H9 (cell line): ENCODE measurements around the gene RIOX2. TPM values are rescaled to one million over a fixed set of nuclear protein-coding genes. Genes with fewer than 3 reads are reported as not detected.

Source experiments
- DNase-seq: peaks from one replicate; pipeline ENCODE4 v3.0.0-alpha.2; 2017
- H2AFZ ChIP-seq: one replicate; pipeline ENCODE4 v1.6.1; 2013; ENCODE audit warnings: mild to moderate bottlenecking, low read length, control low read depth, moderate library complexity
- H2AK5ac ChIP-seq: 2 replicates; pipeline ENCODE4 v1.6.1; 2013; ENCODE audit warnings: low read length, control low read depth, mixed read lengths; ENCODE audit not compliant: insufficient read length
- H2BK120ac ChIP-seq: one replicate; pipeline ENCODE4 v1.6.1; 2013; ENCODE audit warnings: low read depth, mild to moderate bottlenecking, low read length, control low read depth, inconsistent platforms; ENCODE audit not compliant: poor library complexity, severe bottlenecking
- H2BK12ac ChIP-seq: 2 replicates; pipeline ENCODE4 v1.6.1; 2013; ENCODE audit warnings: low read length, control low read depth, mixed read lengths, low read depth; ENCODE audit not compliant: insufficient read length
- H2BK15ac ChIP-seq: 2 replicates; pipeline ENCODE4 v1.6.1; 2013; ENCODE audit warnings: low read depth, low read length, control low read depth
- H2BK20ac ChIP-seq: one replicate; pipeline ENCODE4 v1.6.1; 2013; ENCODE audit warnings: low read depth, mild to moderate bottlenecking, low read length, control low read depth, inconsistent platforms; ENCODE audit not compliant: poor library complexity, severe bottlenecking
- H2BK5ac ChIP-seq: 2 replicates; pipeline ENCODE4 v1.6.1; 2013; ENCODE audit warnings: low read length, control low read depth, mixed read lengths; ENCODE audit not compliant: insufficient read length
- H3K14ac ChIP-seq: 2 replicates; pipeline ENCODE4 v1.6.1; 2013; ENCODE audit warnings: low read length, control low read depth; ENCODE audit not compliant: insufficient read depth
- H3K18ac ChIP-seq: 2 replicates; pipeline ENCODE4 v1.6.1; 2013; ENCODE audit warnings: low read depth, mild to moderate bottlenecking, mixed read lengths, low read length, control low read depth; ENCODE audit not compliant: insufficient read length
- H3K23ac ChIP-seq: 2 replicates; pipeline ENCODE4 v1.6.1; 2013; ENCODE audit warnings: low read length, control low read depth, mixed read lengths, low read depth; ENCODE audit not compliant: insufficient read length
- H3K23me2 ChIP-seq: 2 replicates; pipeline ENCODE4 v1.6.1; 2013; ENCODE audit warnings: low read depth, mild to moderate bottlenecking, mixed read lengths, low read length, control low read depth; ENCODE audit not compliant: insufficient read length, poor library complexity, severe bottlenecking
- H3K27ac ChIP-seq: 2 replicates; pipeline ENCODE4 v1.5.1; 2013; ENCODE audit warnings: low read length, control low read depth, mixed read lengths, low read depth; ENCODE audit not compliant: insufficient read length
- H3K27me3 ChIP-seq: 2 replicates; pipeline ENCODE4 v1.6.1; 2013; ENCODE audit warnings: low read length, control low read depth, inconsistent platforms; ENCODE audit not compliant: insufficient read depth
- H3K4ac ChIP-seq: 2 replicates; pipeline ENCODE4 v1.6.1; 2013; ENCODE audit warnings: low read depth, mild to moderate bottlenecking, control low read depth, inconsistent platforms, low read length, moderate library complexity
- H3K4me1 ChIP-seq: 2 replicates; pipeline ENCODE4 v1.6.1; 2013; ENCODE audit warnings: low read length, control low read depth, inconsistent platforms; ENCODE audit not compliant: insufficient read depth
- H3K4me2 ChIP-seq: 2 replicates; pipeline ENCODE4 v1.6.1; 2013; ENCODE audit warnings: low read length, control low read depth, mixed read lengths; ENCODE audit not compliant: insufficient read length, insufficient read depth
- H3K56ac ChIP-seq: 2 replicates; pipeline ENCODE4 v1.6.1; 2013; ENCODE audit warnings: low read depth, mild to moderate bottlenecking, mixed read lengths, low read length, control low read depth; ENCODE audit not compliant: insufficient read length
- H3K79me1 ChIP-seq: 2 replicates; pipeline ENCODE4 v1.6.1; 2013; ENCODE audit warnings: low read depth, mild to moderate bottlenecking, moderate library complexity, low read length, control low read depth, inconsistent platforms; ENCODE audit not compliant: insufficient read depth, poor library complexity, severe bottlenecking
- H3K79me2 ChIP-seq: 2 replicates; pipeline ENCODE4 v1.6.1; 2013; ENCODE audit warnings: low read length, control low read depth, inconsistent platforms; ENCODE audit not compliant: insufficient read depth
- H3K9ac ChIP-seq: 2 replicates; pipeline ENCODE4 v1.6.1; 2013; ENCODE audit warnings: low read length, control low read depth, mixed read lengths; ENCODE audit not compliant: insufficient read length; ENCODE audit errors: extremely low read depth
- H3K9me3 ChIP-seq: one replicate; pipeline ENCODE4 v1.6.1; 2013; ENCODE audit warnings: low read depth, low read length, inconsistent platforms; ENCODE audit not compliant: control insufficient read depth
- H3T11ph ChIP-seq: one replicate; pipeline ENCODE4 v1.6.1; 2013; ENCODE audit warnings: mild to moderate bottlenecking, low read length, control low read depth, inconsistent platforms
- H4K20me1 ChIP-seq: one replicate; pipeline ENCODE4 v1.6.1; 2013; ENCODE audit not compliant: control insufficient read depth, insufficient read length, insufficient read depth
- H4K5ac ChIP-seq: 2 replicates; pipeline ENCODE4 v1.6.1; 2013; ENCODE audit warnings: low read depth, mild to moderate bottlenecking, mixed read lengths, low read length, control low read depth; ENCODE audit not compliant: insufficient read length
- H4K8ac ChIP-seq: replicated peaks from 2 replicates; pipeline ENCODE4 v1.6.1; 2013; ENCODE audit warnings: low read length, control low read depth, mixed read lengths, low read depth; ENCODE audit not compliant: insufficient read length
- H4K91ac ChIP-seq: 2 replicates; pipeline ENCODE4 v1.6.1; 2013; ENCODE audit warnings: low read depth, mild to moderate bottlenecking, moderate library complexity, mixed read lengths, low read length, control low read depth; ENCODE audit not compliant: insufficient read length
- H3K27ac Mint-ChIP-seq, 3 experiments: 2 replicates in 2 of 3; 3 replicates in 1 of 3; pipeline ENCODE4 v1.8.0; 2020 to 2021; ENCODE audit warnings: mixed read lengths in 3 of 3, mild to moderate bottlenecking in 1 of 3, moderate library complexity in 1 of 3
- H3K27me3 Mint-ChIP-seq: 2 replicates; pipeline ENCODE4 v1.8.0; 2021; ENCODE audit warnings: low read depth, mild to moderate bottlenecking, moderate library complexity, mixed read lengths
- H3K36me3 Mint-ChIP-seq, 3 experiments: 2 replicates in 2 of 3; 3 replicates in 1 of 3; pipeline ENCODE4 v1.8.0; 2020 to 2021; ENCODE audit warnings: low read depth in 3 of 3, mixed read lengths in 3 of 3; ENCODE audit not compliant: insufficient read depth in 1 of 3
- H3K4me1 Mint-ChIP-seq, 2 experiments: 2 replicates each; pipeline ENCODE4 v1.8.0; 2020; ENCODE audit warnings: mixed read lengths in 2 of 2
- H3K4me3 Mint-ChIP-seq, 2 experiments: 2 replicates in 1 of 2; 3 replicates in 1 of 2; pipeline ENCODE4 v1.8.0; 2020 to 2021; ENCODE audit warnings: mild to moderate bottlenecking in 2 of 2, mixed read lengths in 2 of 2, moderate library complexity in 1 of 2
- H3K9me3 Mint-ChIP-seq, 2 experiments: 2 replicates in 1 of 2; 3 replicates in 1 of 2; pipeline ENCODE4 v1.8.0; 2020; ENCODE audit warnings: mild to moderate bottlenecking in 2 of 2, mixed read lengths in 2 of 2, moderate library complexity in 1 of 2
- CTCF ChIP-seq: fragments of 200-600 bp; sonication (generic); conservative IDR thresholded peaks from 3 replicates; pipeline ENCODE4 v1.8.0; 2021; ENCODE audit warnings: antibody characterized with exemption, mild to moderate bottlenecking
- WGBS: extraction: QIAGEN DNeasy Blood & Tissue Kit; methylation state at CpG from one replicate; pipeline ENCODE4 v1.1.7; 2013; ENCODE audit warnings: missing lambda C conversion rate, low lambda C conversion rate, mixed read lengths; ENCODE audit not compliant: insufficient read length; ENCODE audit errors: extremely low coverage; 5-methylcytosine and 5-hydroxymethylcytosine counted together
- total RNA-seq: library from RNA; stranded (reverse); gene quantifications from 2 replicates; pipeline ENCODE4 v1.2.1, GENCODE V29; 2021

Gene RIOX2
- total RNA-seq, 1 experiment from 2014 or later: 15.5 TPM

GRCh38 chr3:97959872-97960271, 12.4 kb downstream of the RIOX2 start:
- Mint-ChIP-seq H3K9me3 (no peaks in the 10 kb centered on the region), H3K36me3 (peaks cover 0 to 8% (median 2%) of the 10 kb centered on the region in 3 experiments; a peak in 3 of 7 replicates), H3K27me3 (no peaks in the 10 kb centered on the region), H3K27ac (no peak overlapping the region), H3K4me3 (no peak overlapping the region), H3K4me1 (peaks cover 0 to 2% of the 10 kb centered on the region in 2 experiments; a peak in 1 of 4 replicates)
- H3K14ac ChIP-seq: no peak overlapping the region
- H3K27me3 ChIP-seq: no peaks in the 10 kb centered on the region
- H2AK5ac ChIP-seq: no peak overlapping the region
- H3K18ac ChIP-seq: no peak overlapping the region
- no peak overlapping the region for H3T11ph ChIP-seq
- TF ChIP-seq CTCF: no peak
- H3K27ac ChIP-seq: no peak overlapping the region
- no peaks in the 10 kb centered on the region for H3K4me1 ChIP-seq
- H4K8ac ChIP-seq: no peak overlapping the region
- no peak overlapping the region for H2AFZ ChIP-seq
- DNase-seq: no peak
- H2BK12ac ChIP-seq: no peak overlapping the region
- H2BK15ac ChIP-seq: no peak overlapping the region
- no peak overlapping the region for H4K91ac ChIP-seq
- H3K4ac ChIP-seq: no peak overlapping the region
- H3K4me2 ChIP-seq: no peak overlapping the region
- H3K9ac ChIP-seq: no peak overlapping the region
- whole genome bisulfite sequencing: no CpG with 5 or more reads among the region's 5 CpGs
- no peaks in the 10 kb centered on the region for H4K20me1 ChIP-seq
- no peak overlapping the region for H3K23ac ChIP-seq
- no peaks in the 10 kb centered on the region for H3K79me1 ChIP-seq
- H3K23me2 ChIP-seq: no peaks in the 10 kb centered on the region
- H2BK120ac ChIP-seq: no peak overlapping the region
- peaks cover 3% of the 10 kb centered on the region for H3K79me2 ChIP-seq
- H2BK5ac ChIP-seq: no peak overlapping the region
- H4K5ac ChIP-seq: no peak overlapping the region
- H3K9me3 ChIP-seq: no peaks in the 10 kb centered on the region
- H2BK20ac ChIP-seq: no peak overlapping the region
- H3K56ac ChIP-seq: no peak overlapping the region
